22Rv1 (cell line): Measurements from ENCODE around the gene TMC3.

ENCODE experiments used
- H3K27ac ChIP-seq: fragments of 450-650 bp; 2 replicates; pipeline ENCODE4 v1.5.1; 2017
- ZFX ChIP-seq: fragments of 450-650 bp; IDR thresholded peaks from 2 replicates; pipeline ENCODE4 v1.6.1; 2017; ENCODE audit warnings: antibody characterized with exemption, borderline replicate concordance
- TF ChIP-seq, protein P1 (sequence below): fragments of 450-650 bp; IDR thresholded peaks from 2 replicates; pipeline ENCODE4 v1.5.1; 2017; ENCODE audit warnings: mild to moderate bottlenecking

Gene TMC3

DNA sequence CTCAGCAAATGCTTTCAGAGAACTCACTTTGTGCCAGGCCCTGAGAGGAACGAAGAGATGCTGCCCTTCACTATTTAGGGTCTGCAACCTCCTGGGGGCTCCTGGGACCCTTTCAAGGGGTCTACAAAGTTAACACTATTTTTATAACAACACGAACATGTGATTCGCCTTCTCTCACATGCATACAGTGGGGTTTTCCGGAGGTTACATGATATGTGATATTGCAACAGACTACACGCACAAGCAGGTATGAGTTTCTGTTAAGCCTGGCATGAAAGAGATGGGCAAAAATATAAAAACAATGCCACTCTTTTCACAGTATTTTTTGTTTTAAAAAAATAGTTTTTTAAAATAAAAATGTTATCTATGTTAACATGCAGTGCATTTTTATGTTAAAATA is 60.3 kb downstream of the TMC3 start:
- TF ChIP-seq ZFX: no peak
- TF ChIP-seq, protein P1, sequence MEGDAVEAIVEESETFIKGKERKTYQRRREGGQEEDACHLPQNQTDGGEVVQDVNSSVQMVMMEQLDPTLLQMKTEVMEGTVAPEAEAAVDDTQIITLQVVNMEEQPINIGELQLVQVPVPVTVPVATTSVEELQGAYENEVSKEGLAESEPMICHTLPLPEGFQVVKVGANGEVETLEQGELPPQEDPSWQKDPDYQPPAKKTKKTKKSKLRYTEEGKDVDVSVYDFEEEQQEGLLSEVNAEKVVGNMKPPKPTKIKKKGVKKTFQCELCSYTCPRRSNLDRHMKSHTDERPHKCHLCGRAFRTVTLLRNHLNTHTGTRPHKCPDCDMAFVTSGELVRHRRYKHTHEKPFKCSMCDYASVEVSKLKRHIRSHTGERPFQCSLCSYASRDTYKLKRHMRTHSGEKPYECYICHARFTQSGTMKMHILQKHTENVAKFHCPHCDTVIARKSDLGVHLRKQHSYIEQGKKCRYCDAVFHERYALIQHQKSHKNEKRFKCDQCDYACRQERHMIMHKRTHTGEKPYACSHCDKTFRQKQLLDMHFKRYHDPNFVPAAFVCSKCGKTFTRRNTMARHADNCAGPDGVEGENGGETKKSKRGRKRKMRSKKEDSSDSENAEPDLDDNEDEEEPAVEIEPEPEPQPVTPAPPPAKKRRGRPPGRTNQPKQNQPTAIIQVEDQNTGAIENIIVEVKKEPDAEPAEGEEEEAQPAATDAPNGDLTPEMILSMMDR: no peak

DNA sequence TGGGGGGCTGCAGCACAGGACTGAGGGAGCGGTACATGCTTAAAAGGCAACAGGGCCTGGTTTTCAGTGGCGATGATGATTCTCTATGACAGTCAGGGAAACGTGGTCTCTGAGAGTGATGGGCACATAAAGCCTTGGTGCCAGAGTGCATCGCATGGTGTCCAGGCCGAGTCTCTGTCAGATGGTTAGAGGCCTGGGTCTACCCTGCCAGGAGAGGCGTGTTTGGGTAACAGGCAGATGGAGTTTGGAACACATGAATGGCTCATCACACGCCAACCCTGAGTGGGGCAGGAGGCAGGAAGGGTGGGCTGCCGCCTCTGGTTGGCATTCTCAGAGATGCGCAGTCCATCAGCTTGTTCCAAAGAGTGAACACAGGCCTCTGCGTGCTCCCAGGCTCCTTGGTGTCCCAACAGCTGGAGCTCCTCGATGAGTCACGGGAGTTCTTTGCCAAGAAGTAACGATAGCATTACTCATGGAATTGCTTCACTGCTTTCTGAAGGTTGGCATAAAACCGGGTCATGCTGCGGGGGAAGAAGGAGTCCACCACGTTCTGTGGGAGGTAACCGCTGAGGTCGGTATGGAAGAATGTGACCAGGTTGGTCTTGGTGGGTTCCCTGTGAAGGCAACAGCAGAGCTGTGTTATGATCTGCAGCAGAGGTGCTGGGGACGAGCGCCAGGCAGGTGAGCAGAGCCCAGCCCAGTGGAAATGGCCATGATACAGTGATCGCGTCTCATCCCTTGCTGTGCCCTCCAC is 61.0 kb downstream of the TMC3 start:
- no peak for TF ChIP-seq ZFX
- TF ChIP-seq, protein P1: no peak
- no peak overlapping the region for H3K27ac ChIP-seq

More for the DNA sequence above, 60.3 kb downstream of the TMC3 start:
- H3K27ac ChIP-seq: no peak overlapping the region

DNA sequence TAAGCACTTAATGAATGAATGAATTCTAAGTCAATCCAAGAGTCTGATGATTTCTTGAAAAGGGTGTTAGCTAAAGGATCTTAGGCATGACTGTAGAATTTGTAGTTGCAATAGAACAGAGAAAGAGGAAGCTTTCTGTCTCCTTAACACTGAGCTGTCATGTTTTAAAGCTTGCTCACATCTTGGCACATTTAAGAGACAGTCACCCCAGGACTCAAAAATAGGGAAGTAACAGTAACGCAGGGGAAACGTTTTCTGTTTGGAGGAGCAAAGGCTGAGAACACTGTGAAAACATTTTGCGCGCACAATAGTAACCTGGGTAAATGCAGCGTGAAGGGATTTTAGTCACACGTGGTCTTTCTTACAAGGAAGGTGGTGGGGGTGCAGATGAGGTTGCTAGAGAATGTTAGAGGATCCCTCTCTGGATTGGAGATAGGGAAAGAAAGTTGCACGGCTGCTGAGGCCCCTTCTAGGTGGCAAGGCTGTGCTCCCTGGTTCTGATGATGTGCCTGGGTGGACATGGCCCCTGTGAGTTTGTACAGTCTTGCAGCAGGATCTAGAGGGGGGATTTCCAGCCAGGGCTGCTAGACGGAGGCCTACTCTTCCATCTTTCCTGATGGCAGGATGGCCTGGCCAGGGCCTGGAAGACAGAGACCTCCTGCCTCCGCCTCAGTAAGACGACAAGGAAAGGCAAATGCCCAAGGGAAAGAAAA is 62.1 kb downstream of the TMC3 start:
- TF ChIP-seq, protein P1: no peak
- TF ChIP-seq ZFX: no peak
- H3K27ac ChIP-seq: no peak overlapping the region

DNA sequence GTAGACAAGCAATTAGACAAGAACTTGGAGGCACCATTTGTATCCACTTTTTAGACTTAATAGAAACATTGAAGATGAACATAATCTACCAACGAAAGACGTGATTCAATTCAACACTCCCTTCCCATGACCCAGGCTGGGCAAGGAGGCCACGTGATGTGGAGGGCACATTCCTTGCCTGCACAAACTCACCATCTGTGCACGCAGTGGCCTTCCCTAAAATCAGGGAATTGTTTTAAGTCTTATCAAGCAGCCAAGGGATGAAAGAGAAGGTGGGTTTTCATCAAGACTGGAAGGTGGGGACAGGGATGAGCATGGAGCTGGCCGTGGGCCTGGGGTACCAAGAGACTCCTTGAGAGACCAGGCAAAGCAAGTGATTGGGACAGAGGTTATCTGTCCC is 63.5 kb downstream of the TMC3 start:
- TF ChIP-seq, protein P1: no peak
- no peak for TF ChIP-seq ZFX
- H3K27ac ChIP-seq: no peak overlapping the region

DNA sequence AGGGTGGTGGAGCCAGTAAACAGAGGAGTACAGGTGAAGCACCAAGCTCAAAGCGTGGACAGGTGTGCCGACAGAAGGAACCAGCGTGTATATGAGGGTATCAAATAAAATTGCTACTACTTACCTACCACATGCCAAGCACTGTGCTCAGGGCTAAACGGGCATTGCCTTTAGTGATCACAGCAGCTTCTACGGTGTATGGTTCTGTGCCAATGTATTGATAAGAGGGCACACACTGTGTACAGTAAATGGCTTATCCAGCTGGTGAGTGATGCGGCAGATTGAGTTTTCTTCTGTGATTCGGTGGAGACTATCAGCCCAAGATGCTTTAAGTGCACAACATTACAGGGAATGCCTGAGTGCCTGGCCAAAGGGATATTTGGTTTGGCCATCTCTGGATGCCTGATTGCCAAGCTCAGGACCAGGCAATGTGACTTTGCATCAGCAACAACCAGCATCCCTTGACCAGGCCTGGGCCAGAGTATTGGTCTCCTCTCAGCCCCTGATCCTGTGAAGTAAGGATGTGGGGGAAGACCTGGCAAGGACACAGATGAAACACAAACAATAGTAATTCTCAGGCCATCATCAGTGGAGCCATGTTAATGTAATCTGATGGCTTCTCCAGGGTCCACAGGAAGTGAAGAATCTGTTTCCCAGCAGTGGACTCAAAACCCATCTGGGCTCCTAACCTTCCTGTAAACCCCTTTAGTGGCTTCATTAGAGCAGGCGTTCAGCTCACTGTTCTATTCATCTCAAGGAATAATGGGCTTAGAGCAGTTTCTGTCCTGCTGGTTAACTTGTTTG is 64.2 kb downstream of the TMC3 start:
- TF ChIP-seq ZFX: no peak
- TF ChIP-seq, protein P1: no peak
- no peak overlapping the region for H3K27ac ChIP-seq

DNA sequence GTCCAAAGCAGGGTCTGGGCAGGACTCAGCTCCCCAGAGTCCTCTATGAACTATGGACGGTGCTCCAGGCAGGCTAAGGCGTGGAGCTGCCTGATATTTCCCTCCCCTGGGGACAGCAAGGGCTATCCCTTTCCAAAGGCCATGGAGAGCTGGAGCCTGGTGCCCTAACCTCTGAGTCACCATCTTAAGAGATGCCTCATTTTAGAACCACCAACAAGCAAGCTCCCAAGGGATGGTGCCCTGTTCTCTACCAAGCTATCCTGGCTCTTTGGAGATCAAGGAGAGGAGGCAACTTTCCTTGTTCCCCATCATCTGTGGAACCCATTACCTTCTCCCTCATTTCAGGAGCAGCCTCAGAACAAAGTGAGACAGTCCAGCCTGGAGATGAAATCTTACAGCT is 65.8 kb downstream of the TMC3 start:
- no peak overlapping the region for H3K27ac ChIP-seq
- no peak for TF ChIP-seq ZFX
- TF ChIP-seq, protein P1: no peak
